ENCODE measurements around the gene ADTRP.

The ADTRP gene

DNA sequence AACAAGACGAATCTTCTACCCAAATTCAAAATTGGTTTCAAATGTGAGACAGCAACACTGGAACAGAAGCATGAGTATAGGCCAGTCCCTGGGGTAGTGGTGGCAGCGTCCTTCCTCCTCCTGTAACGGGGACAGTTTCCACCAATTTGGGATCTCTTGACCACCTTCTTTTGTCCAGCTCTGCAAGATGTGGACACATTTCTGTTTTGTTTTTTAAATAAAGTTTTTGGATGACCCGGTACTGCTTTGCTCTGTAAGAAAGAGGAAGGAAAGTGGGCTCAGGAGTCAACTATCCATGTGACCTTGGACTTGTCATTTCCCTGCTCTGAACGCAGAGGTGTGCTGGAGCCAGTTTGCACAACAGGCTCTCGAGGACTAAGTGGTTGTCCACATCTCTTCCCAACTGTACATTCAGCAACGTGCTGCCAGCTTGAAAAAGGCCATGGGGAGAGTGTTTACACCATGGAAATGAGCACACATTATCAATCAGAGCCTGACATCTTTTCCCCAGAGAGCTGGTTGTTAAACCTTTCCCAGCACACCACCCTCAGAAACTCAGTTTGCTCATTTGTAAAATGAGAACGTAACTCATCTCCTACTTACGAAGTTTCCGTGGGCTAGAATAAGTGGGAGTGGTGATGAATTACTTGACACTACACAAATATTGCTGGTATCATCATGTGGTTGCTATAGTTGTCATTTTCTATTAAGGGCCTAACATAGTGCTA is 66.5 kb downstream of the ADTRP start:
- TF ChIP-seq, protein P1, sequence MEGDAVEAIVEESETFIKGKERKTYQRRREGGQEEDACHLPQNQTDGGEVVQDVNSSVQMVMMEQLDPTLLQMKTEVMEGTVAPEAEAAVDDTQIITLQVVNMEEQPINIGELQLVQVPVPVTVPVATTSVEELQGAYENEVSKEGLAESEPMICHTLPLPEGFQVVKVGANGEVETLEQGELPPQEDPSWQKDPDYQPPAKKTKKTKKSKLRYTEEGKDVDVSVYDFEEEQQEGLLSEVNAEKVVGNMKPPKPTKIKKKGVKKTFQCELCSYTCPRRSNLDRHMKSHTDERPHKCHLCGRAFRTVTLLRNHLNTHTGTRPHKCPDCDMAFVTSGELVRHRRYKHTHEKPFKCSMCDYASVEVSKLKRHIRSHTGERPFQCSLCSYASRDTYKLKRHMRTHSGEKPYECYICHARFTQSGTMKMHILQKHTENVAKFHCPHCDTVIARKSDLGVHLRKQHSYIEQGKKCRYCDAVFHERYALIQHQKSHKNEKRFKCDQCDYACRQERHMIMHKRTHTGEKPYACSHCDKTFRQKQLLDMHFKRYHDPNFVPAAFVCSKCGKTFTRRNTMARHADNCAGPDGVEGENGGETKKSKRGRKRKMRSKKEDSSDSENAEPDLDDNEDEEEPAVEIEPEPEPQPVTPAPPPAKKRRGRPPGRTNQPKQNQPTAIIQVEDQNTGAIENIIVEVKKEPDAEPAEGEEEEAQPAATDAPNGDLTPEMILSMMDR (IDR thresholded peaks at IDR 0.05; ENCODE audit: control insufficient read depth, extremely low read depth, insufficient read depth), result no peak
- DNase-seq (ENCODE audit: low read depth), result no peak
- H3K4me3 ChIP-seq (ENCODE audit: low read depth, low read length), result no peak overlapping the region

DNA sequence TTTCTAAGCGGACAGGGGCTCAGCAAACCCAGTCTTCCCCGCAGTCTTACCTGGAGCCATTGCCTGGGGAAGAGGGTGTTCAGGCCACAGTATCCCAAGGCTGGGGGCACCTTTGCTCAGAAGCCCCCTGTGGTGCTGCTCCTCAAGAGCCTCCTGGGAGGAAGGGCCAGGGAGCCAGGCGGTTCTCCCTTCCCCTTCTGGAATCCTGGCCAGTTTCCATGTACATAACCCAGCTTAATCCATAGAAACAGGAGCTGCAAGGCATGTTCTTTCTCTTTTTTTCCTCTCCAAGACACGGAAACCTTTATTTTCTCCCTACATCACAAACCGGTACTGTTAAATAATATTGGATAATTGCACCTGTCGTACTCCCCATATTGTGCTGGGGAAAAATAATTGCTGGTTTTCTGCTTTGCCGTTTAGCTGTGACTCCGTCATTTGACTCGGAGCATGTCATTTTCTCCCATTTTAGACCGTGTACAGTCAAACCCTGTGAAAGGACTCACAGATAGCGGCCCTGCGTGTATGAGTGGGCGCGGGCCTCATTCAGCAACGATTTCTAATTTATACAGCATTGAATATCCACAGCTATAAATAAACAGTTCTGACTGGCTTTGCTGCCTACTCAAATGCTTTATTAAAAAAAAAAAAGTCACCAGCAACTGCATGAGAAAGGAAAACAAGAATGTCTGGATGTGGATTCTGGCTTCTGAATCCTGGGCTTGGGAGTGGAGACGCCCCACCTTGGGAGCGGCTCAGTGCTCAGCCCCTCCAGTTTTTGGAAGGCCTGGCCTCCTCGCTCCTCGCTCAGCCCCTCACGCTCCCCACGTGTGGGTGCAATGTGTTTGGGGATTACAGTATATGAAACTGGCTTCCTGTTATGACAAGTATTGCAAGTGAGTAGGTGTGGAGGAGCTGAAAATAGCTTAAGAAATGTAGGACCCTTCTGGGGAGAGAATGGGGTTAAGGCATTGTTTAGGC is 67.3 kb downstream of the ADTRP start:
- no peak overlapping the region for H3K4me3 ChIP-seq (ENCODE audit: low read depth, low read length)
- no peak for DNase-seq (ENCODE audit: low read depth)
- TF ChIP-seq, protein P1 (IDR thresholded peaks at IDR 0.05; ENCODE audit: control insufficient read depth, extremely low read depth, insufficient read depth), result no peak

DNA sequence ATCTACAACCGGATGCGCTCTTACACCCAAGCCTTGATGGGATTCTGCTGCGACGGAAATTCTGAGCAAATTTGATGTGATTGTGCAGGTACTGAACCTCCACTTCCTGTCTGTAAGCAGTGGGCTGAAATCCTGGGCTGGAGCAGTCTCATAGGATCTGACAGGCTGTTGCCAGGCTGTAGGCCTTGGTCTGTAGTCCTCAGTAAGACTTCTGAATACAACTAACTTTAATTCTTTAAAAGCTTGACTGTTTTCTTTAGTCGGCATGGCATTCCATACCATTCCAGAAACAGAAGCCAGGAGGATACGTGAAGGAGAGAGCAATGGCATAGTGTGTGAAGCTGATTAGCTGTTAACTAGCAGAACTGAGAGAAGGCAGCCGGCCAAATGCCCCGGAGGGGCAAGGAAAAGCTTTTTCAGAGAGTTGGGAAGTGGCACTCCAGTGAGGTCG is 68.3 kb downstream of the ADTRP start:
- H3K4me3 ChIP-seq (ENCODE audit: low read depth, low read length), result no peak overlapping the region
- TF ChIP-seq, protein P1 (IDR thresholded peaks at IDR 0.05; ENCODE audit: control insufficient read depth, extremely low read depth, insufficient read depth), result no peak
- no peak for DNase-seq (ENCODE audit: low read depth)

DNA sequence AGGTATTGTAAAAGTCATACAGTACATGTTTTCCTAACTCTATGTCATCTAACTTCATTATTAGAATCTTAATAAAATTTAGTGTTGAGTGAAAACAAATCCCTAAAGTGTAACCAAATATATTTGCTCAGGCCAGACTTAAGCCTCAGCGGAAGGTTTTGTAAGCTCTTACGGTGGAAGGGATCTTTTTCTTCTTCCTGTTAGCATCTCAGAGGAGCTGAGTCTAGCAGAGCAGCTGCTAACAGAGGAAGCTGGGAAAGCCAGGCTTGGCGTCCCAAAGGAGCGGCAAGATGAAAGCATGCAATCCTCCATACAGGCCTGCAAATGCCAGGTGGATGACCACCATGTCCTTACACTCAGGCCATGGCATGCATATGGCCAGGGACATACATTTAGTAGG is 72.4 kb downstream of the ADTRP start:
- no peak for DNase-seq (ENCODE audit: low read depth)
- no peak overlapping the region for H3K4me3 ChIP-seq (ENCODE audit: low read depth, low read length)
- TF ChIP-seq, protein P1 (IDR thresholded peaks at IDR 0.05; ENCODE audit: control insufficient read depth, extremely low read depth, insufficient read depth), result no peak

DNA sequence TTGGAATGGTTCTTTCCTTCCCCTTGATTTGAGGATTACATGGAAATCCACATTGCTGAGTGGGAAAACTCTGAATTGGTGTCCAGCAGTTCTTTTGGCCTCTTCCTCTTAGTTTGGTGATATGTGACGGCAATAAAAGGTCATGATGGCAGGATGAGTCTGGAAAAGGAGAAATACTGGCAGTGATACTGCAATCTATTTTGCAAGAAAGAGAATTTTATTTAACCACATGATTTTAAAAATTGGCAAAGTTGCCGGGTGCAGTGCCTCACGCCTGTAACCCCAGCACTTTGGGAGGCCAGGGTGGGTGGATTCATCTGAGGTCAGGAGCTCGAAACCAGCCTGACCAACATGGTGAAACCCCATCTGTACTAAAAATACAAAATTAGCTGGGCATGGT is 73.1 kb downstream of the ADTRP start:
- TF ChIP-seq, protein P1 (IDR thresholded peaks at IDR 0.05; ENCODE audit: control insufficient read depth, extremely low read depth, insufficient read depth), result no peak
- no peak overlapping the region for H3K4me3 ChIP-seq (ENCODE audit: low read depth, low read length)
- DNase-seq (ENCODE audit: low read depth), result no peak

DNA sequence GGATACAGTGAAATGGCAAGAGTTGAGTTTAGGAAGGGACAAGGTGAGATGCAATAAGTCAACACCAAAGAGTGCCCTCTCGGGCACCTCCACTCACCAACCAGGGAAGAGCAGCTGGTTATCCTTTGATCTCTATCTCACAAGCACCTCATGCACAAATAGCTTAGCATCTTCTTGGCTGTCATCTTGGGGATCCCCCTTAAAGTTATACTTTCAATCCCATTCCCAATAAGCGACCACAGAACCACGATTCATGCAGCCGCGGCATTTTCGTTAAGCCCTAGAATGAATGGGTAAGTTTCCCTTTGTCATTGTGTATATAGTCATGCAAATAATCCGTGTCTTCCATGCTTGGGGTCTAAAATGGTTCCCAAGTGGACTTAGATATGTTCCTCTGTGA is 73.5 kb downstream of the ADTRP start:
- DNase-seq (ENCODE audit: low read depth), result no peak
- H3K4me3 ChIP-seq (ENCODE audit: low read depth, low read length), result no peak overlapping the region
- TF ChIP-seq, protein P1 (IDR thresholded peaks at IDR 0.05; ENCODE audit: control insufficient read depth, extremely low read depth, insufficient read depth), result no peak
